GM19240 (cell line): ENCODE measurements around the gene DNAH14.

ENCODE experiments used
- DNase-seq: peaks from one replicate; pipeline ENCODE4 v3.0.0; 2011; ENCODE audit warnings: low spot score; ENCODE audit not compliant: insufficient read length

The DNAH14 gene

DNA sequence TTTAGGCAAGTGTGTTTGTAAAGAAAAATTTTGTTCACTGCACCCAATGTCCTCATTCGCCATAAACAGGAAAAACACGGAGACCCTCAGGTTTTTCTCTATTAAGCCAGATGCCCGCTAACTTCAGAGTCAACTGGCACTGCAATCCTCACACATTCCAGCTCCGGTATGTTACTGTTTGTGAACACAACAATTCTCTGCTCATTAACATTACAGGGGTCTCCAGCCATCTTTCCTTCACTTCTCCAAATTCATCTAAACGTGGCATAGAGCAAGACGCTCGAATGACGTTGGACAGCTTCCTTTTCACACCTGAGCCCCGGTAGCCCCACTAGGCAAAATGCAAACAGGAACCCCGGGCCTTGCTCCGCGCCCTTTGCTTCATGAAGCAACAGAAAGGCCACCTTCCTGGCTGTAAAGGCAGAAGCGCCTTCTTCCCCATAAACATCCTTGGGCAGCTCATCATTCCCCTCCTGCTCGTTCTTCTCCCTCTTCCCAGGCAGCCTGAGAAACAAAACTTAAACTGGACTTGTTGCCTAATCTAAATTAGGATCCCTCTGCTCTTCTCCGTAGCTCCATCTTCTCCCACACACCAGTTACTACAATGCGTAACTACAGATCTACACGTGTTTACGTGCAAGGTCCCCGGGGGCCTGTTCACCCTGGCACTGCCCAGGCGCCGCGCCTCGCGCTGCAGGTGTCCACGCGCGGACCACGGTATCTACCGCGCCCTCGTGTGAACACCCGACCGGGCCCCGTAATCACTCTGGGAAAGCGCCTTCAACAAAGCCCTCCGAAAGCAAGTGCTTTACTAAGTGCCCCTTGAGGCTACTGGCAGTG lies 497.1 kb downstream of the DNAH14 start:
- DNase-seq, result no peak

GRCh38 chr1:225427235-225428067 lies 498.0 kb downstream of the DNAH14 start, which contains the start of gene LBR:
TSS of gene LBR (minus strand) at chr1:225428038. CDS start at chr1:225424075, 3,963 bp downstream.
- DNase-seq, result no peak

DNA sequence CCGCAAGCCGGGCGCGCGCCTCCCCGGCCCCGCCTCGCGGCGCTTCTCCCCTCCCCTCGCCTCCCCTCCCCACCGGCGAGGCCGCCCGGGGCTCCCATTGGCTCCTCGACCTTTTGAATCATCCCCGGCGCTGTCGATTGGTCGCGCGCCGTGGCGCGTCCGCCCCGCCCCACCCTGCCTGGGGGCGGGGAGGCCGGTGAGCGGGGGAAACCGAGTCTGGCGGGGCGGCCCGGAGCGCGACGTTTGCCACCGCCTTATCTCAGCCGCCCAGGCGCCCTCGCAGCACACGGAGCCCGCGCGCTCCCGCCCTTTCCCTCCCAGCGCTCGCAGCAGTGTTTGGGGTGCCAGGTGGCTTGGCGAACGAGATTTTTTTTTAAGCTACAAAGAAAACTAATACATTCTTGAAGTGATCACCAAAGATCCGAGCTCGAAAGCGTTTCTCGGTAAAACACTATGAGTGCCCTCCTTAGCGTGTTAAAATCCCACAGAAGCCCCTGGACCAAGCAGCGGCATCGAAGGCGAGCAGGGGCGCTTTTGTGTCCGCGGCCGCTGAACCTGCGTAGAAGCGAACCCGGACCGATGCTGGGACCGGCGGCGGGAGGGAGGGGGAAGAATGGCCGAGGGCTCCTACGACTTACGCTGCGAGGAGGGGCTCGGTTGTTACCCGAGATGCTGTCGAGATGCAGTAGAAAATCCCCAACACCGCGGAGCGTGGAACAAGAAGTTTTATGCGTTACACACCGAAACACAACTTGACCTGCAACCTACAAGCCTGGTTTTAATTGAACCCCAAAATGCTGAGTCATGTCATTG lies 498.8 kb downstream of the DNAH14 start:
- DNase-seq, result peak; percentile 77

DNA sequence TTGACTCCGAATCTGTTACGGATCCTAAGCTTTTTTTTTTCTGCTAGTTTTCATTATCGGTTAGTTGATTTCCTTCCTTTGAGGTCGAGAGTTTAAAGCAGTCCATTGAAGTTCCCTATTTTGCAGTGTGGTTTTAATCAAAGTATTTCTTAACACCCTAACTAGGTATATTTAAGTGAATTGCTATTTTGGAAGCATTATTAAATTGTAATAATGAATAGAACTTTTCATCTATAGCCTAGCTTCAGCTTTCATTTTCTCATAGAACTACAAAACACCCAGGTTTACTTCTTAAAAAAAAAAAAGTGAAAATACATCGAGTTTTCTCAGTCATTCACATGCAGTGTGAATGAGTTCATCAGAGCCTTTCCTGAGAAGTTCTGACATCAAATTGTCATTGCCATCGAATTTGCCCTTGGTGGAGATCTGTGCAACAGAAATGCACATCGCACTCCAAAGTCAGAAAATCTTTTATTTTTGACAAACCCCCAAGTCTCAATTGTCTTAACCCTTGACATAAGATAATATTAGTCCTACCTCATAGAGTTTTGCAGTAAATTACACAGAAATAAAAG lies 499.5 kb downstream of the DNAH14 start:
- DNase-seq, result no peak

DNA sequence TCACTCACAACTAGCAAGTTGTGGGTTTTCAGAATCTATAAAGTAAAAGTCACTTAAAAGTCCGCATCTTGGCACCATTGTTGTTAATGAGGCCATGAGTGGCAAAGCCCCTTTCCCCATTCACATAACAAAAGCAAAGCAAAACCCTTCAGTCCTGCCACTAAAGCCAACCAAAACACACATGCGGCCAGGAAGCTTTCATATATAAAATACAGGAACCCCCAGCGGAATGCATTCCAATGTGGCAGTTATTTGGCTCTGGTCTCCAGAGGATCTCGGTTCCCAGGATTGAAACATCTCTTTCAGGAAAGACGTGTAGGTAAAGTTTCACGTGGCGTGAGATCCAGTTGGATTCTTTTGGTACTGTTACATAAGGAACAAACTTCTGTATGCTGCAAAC lies 500.8 kb downstream of the DNAH14 start:
- no peak for DNase-seq

- no peak for DNase-seq
Observed at GRCh38 chr1:225431081-225431863, 501.8 kb downstream of the DNAH14 start.

DNA sequence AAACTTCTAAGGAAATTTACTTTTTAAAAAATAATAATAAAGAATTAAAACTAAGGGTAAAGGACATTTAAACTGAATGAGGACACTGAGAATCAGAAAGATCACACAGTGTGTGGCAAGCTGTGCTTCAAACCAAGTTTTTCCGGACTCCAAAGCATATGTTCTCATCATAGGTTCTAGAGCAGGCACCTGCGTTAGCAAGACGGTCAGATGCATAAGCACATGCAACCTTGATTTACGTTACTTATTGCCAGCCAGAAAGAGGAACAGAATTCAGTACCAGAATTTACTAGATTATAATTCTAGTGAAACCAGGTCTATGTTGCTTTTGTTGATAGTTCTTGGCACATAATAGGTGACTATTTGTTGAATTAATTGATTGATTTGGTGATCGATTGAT lies 504.6 kb downstream of the DNAH14 start:
- DNase-seq, result no peak

- no peak for DNase-seq
Observed at GRCh38 chr1:225435076-225435475, 505.6 kb downstream of the DNAH14 start.

- no peak for DNase-seq
Observed at GRCh38 chr1:225435487-225435886, 506.0 kb downstream of the DNAH14 start.

DNA sequence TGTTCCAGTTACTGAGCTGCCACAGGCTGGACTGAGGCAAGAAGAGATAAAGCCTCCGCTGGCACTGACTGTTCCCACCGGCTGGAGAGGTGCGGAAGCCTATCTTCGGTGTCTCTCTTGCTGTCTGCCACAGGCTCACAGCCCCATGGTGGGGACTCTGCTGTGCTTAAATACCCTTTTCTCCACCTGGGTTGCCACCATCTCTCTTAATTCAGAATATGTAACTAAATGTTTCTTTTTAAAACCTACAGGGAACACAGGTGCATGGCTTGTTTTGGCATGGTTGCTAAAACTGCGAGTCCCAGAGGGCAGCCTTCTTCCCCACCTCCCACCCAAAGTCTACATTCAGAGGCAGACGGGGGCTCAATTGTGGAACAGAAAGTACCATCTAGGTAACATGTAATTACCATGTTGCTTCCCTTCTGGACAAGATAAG lies 506.5 kb downstream of the DNAH14 start:
- DNase-seq, result no peak

GRCh38 chr1:225437710-225438437 lies 508.4 kb downstream of the DNAH14 start:
- no peak for DNase-seq

DNA sequence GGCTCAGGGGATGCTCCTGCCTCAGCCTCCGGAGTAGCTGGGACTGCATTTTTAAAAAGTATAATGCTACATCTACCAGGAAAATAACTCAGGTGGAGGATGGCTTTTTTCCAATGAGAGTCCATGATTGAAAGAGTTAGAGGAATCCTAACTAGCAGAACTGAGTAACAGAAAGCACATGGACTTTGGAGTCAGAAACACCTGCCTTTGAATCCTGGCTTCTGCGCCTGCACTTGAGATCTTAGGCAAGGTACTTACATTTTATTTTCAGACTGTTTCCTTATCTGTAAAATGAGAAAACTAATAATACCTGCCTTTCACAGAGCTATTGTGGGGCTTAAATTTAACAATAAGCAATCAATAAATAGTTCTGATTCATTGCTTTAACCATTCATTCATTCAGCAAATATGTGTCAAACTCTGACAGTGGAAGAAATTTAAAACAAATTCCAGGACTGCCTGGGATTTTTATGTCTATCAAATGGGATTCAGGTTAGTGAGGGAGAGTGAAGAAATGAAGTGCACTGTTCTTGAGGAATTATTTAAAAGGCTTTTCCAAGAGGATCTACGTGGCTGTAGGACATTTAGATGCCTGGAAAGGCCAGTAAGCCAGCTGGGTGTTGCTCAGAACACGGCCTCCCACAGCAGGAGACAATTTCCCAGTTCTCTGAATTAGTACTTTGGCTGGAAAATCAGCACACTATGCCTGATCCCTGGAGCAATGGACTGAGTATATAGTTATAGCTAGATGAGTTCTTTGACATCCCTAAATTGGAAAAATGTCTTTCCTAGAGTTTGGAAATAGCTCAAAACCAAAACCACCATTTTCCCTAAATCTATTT lies 511.1 kb downstream of the DNAH14 start:
- DNase-seq, result no peak

DNA sequence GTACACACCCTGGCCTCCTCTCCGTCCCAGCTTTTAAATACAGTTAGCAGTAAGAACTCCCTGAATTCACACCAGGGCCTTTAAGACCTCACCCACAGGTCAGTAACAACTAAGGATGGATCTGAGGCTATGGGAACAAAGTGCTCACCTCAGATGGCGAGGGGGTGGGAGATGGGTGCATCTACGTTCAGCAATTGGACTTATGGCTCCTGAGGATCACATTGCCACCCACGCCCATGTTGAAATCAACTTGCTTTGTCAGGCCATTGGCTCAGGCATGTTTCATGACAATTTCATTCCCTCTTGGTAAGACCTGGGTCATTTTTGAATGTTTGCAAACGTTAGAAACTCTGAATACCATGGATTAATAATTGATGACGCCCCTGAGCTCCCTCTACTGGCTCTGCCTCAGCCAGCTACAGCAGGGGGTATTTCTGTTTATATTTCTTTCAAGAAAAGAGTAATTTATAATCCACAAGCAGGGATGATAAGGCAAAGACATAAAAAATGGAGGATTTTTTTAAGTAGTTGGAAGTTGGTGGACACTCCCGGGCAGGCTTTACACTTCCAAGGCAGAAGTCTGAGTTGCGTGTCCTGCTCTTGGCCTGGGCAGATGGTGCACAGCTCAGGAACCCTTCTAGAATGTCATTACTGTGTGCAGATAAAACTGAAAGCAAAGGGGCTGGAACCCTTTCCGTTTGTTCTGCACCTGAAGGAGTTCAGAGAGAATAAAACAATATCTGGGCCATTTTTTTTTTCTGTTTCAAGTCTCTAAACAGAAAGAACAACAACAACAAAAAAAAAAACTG lies 512.0 kb downstream of the DNAH14 start:
- no peak for DNase-seq

DNA sequence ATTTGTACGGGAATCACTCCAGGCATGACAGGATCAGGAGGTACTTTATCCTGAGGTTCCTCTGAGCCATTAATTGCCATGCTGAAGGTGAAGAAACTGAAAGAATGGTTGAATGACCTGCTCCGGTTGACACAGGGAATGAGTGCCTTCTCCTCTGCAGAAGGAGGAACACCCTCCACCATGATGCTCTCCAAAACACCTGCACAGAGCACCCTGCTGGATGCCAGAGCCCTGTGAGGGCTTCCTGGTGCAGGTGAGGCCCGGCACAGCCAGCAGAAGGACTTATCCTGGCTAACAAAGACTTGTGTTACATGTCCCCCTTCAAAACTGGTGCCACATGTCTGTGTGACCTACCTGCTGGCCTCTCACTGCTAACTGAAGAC lies 512.6 kb downstream of the DNAH14 start:
- DNase-seq, result no peak

DNA sequence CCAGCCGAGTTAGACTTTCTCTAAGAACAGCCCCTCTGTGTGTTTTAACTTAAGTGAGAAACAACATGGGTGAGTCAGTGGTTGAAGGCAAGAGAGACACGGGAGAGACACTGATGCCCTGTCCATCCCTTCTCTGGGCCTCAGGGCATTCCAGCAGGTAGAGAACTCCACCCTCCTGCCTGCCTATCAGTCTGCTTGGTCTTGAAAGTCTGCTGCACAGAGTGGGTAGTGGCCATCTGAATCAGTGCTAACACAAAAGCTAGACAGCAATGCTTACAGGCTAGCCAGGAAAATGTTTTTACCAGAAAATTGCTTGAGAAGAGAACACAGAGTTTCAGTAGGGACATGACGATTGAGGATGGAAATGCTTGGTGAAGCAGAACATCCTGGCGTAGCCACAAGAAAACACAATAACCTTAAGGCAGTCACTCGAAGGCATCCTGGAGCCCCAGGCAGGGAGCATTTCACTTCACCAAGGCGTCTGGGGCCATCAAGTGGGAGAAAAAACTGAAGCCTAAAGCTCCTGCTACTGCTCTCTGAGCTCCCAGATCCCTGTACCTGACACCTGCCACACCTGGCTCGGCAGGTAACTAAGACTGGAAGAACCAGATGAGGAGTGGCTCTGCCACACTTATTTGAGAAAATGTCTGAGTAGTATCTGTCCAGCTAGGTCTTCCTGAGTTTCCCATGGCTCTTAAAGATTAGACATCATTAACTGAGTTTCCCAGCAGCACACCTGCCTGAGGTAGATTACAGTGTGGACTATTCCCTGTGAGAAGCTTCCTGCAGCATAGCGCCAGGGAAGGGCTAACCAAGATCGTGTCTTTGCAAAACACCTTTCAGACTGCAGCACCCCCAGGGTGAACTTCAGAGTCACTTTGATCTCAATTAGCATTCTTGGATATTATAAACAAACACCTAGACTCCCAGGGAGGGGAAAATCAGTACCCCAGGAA lies 516.4 kb downstream of the DNAH14 start:
- no peak for DNase-seq

- DNase-seq, result no peak
Observed at GRCh38 chr1:225446595-225446960, 517.1 kb downstream of the DNAH14 start.
